Measurements from ENCODE around the gene LRIG3. TPM values are rescaled to one million over a fixed set of nuclear protein-coding genes. Genes with fewer than 3 reads are reported as not detected.

LRIG3 gene
- total and polyA plus RNA-seq, 2 donors (not counting 3 experiments of a cell fraction or from before 2014, with no cell fraction given) = 55.5 to 55.7 TPM

GRCh38 chr12:58931518-58931917 is 11.2 kb upstream of the LRIG3 start:
- H2AFZ ChIP-seq (ENCODE audit: low read depth, low read length) = no peak overlapping the region
- H3K9me1 ChIP-seq (replicated peaks; ENCODE audit: control insufficient read depth, extremely low read depth, insufficient read depth, low read length) = no peaks in the 10 kb centered on the region
- CTCF ChIA-PET = no interaction called here
- H3K79me2 ChIP-seq (ENCODE audit: control insufficient read depth, insufficient read depth, low read length) = no peaks in the 10 kb centered on the region
- intact Hi-C loops (cut with micrococcal nuclease) = no loop called here
- no peak overlapping the region for H3K9ac ChIP-seq (replicated peaks; ENCODE audit: extremely low read depth, insufficient read depth, low read length)
- no peak overlapping the region for H3K4me2 ChIP-seq (ENCODE audit: insufficient read depth, low read length)
- H3K4me3 ChIP-seq (replicated peaks in 1 of 3; ENCODE audit: insufficient read depth in 1 of 3, low read depth in 1 of 3, low read length in 3 of 3) = no peak overlapping the region
- no peak for DNase-seq (ENCODE audit: low read depth, low spot score)
- POLR2A ChIA-PET = no interaction called here
- H3K4me1 ChIP-seq (ENCODE audit: control insufficient read depth, extremely low read depth, insufficient read depth, low read length) = peaks cover under 1% of the 10 kb centered on the region
- H4K20me1 ChIP-seq (replicated peaks; ENCODE audit: control insufficient read depth, extremely low read depth, insufficient read depth, low read length) = no peaks in the 10 kb centered on the region
- no peak overlapping the region for H3K27ac ChIP-seq (ENCODE audit: insufficient read depth, low read depth, low read length)
- dilution Hi-C loops (cut with MboI; ENCODE audit: extremely low pct_ligation_motif_present, low sequenced_read_pairs) = no loop called here
- H3K9me3 ChIP-seq (replicated peaks; ENCODE audit: control insufficient read depth, insufficient read depth, low read length) = no peaks in the 10 kb centered on the region
- no TSS peak for BruUV-seq (replicated peaks)
- H3K27me3 ChIP-seq (ENCODE audit: control insufficient read depth in 2 of 2, insufficient read depth in 2 of 2, low read length in 2 of 2) = no peaks in the 10 kb centered on the region
- no peak for FAIRE-seq
- no peaks in the 10 kb centered on the region for H3K36me3 ChIP-seq (ENCODE audit: control insufficient read depth in 2 of 2, extremely low read depth in 1 of 2, insufficient read depth in 2 of 2, low read length in 2 of 2)
- TF ChIP-seq GATA2 (IDR thresholded peaks at IDR 0.05; ENCODE audit: insufficient read depth, insufficient read length, low read depth, low read length) (no peak), CTCF (IDR thresholded peaks at IDR 0.05; ENCODE audit: extremely low read depth in 1 of 2, insufficient read depth in 1 of 2, low read depth in 1 of 2, low read length in 2 of 2) (no peak), MAX (IDR thresholded peaks at IDR 0.05; ENCODE audit: insufficient read depth, insufficient read length) (no peak), POLR2AphosphoS5 (IDR thresholded peaks at IDR 0.05; ENCODE audit: insufficient read depth, low read depth, low read length) (no peak), JUN (IDR thresholded peaks at IDR 0.05; ENCODE audit: borderline replicate concordance, insufficient read depth, insufficient read length, low read depth) (no peak), POLR2A (IDR thresholded peaks at IDR 0.05; ENCODE audit: low read depth, low read length) (no peak), EZH2 (IDR thresholded peaks at IDR 0.05; ENCODE audit: borderline replicate concordance, low read depth, low read length, severe bottlenecking) (no peak), FOS (IDR thresholded peaks at IDR 0.05; ENCODE audit: borderline replicate concordance, insufficient read depth, low read length) (no peak), MYC (IDR thresholded peaks at IDR 0.05; ENCODE audit: low read depth, low read length) (no peak)

Measured in endothelial cell of umbilical vein (primary cell).